Frontal cortex (tissue), 4 donors: ENCODE data around the gene SGCB. TPM values are rescaled to one million over a fixed set of nuclear protein-coding genes. Genes with fewer than 3 reads are reported as not detected.

Experiments
- DNase-seq, 2 donors: peaks; one replicate each; pipeline ENCODE4 v3.0.0; 2012; ENCODE audit warnings: low spot score in 2 of 2
- FAIRE-seq: peaks from 2 replicates; lab custom pipeline; 2012; peaks lifted over from hg19 to GRCh38; lab: Jason Lieb, UNC
- small RNA-seq: library from RNA; depleted of rRNA; stranded (forward); fragments of <200 nt; gene quantifications from one replicate; pipeline ENCODE3, GENCODE V24; 2014
- total RNA-seq: library from RNA; depleted of rRNA; stranded (reverse); fragments of >200 nt; gene quantifications from one replicate; pipeline ENCODE4 v1.2.3, GENCODE V29; 2014
- donor health status: control.
- donor health status: control.
- donor health status: control.

SGCB gene
- total RNA-seq, 1 donor from 2014 or later, result 66.0 TPM

- no peak for FAIRE-seq
- DNase-seq, result no peak
Measured at GRCh38 chr4:52028970-52029369, 9.1 kb downstream of the SGCB start.

- DNase-seq (no peak), FAIRE-seq (no peak)
Measured at GRCh38 chr4:52019936-52020657, 18.0 kb downstream of the SGCB start, which contains the start of gene LRRC66. TSS of gene LRRC66 (minus strand) at chr4:52020363. CDS start at chr4:52017613, 2,750 bp downstream.

- DNase-seq (no peak), FAIRE-seq (no peak)
Measured at GRCh38 chr4:52017814-52018213, 20.3 kb downstream of the SGCB start.

GRCh38 chr4:52016981-52017380, 21.1 kb downstream of the SGCB start:
- FAIRE-seq, result no peak
- no peak for DNase-seq

GRCh38 chr4:52015366-52015765, 22.7 kb downstream of the SGCB start:
- FAIRE-seq, result no peak
- DNase-seq, result no peak

GRCh38 chr4:52014903-52015302, 23.2 kb downstream of the SGCB start:
- FAIRE-seq, result no peak
- DNase-seq, result no peak

GRCh38 chr4:52012651-52013050, 25.4 kb downstream of the SGCB start:
- no peak for FAIRE-seq
- DNase-seq, result no peak

GRCh38 chr4:52010986-52011385, 27.1 kb downstream of the SGCB start:
- no peak for FAIRE-seq
- no peak for DNase-seq

GRCh38 chr4:52006887-52007286, 31.2 kb downstream of the SGCB start:
- FAIRE-seq (no peak), DNase-seq (no peak)

GRCh38 chr4:52005604-52006273, 32.4 kb downstream of the SGCB start:
- DNase-seq, result no peak

GRCh38 chr4:52004414-52004813, 33.7 kb downstream of the SGCB start:
- no peak for DNase-seq
- no peak for FAIRE-seq

More at GRCh38 chr4:52005604-52006273, 32.4 kb downstream of the SGCB start:
- FAIRE-seq, result no peak

GRCh38 chr4:52001616-52002015, 36.5 kb downstream of the SGCB start:
- DNase-seq, result no peak
- FAIRE-seq, result no peak

- no peak for FAIRE-seq
Measured at GRCh38 chr4:51999250-51999649, 38.8 kb downstream of the SGCB start.

GRCh38 chr4:51998837-51999236, 39.3 kb downstream of the SGCB start:
- no peak for DNase-seq
- FAIRE-seq, result no peak

More at GRCh38 chr4:51999250-51999649, 38.8 kb downstream of the SGCB start:
- DNase-seq, result no peak

GRCh38 chr4:51997647-51998046, 40.5 kb downstream of the SGCB start:
- no peak for FAIRE-seq
- DNase-seq, result no peak

GRCh38 chr4:51995647-51996220, 42.4 kb downstream of the SGCB start:
- FAIRE-seq (no peak), DNase-seq (no peak)

Small RNAs within 50 kb of the gene (small RNA-seq; reads per million reads assigned to genes)
- gene AC104784.1, result not detected

Other genes starting within 250 kb of the SGCB start
- gene DCUN1D4, start 195.1 kb downstream of the SGCB start, total RNA-seq, result 124 TPM
- gene LRRC66, start 17.9 kb downstream of the SGCB start, total RNA-seq, result 0.41 TPM
- gene SPATA18, start 13.0 kb upstream of the SGCB start, total RNA-seq, result 1.2 TPM